HAP-1 (cell line): Measurements from ENCODE around the gene HUNK.
"Not testable (repeated sequence)": the region's sequence is repeated elsewhere in the genome, so short reads cannot be mapped to it uniquely, and the experiment has no call there.

Experiments used
- DNase-seq, 2 experiments: peaks; one replicate each; pipeline ENCODE4 v3.0.0-alpha.2; 2016 to 2020; ENCODE audit warnings: low spot score in 2 of 2
- H3K27me3 ChIP-seq: fragments of 250-450 bp; sonication (Bioruptor Pico); 2 replicates; pipeline ENCODE4 v1.5.1; 2020; ENCODE audit warnings: low read depth, mild to moderate bottlenecking, moderate library complexity
- H3K36me3 ChIP-seq: fragments of 250-450 bp; sonication (Bioruptor Pico); replicated peaks from 2 replicates; pipeline ENCODE4 v1.5.1; 2020; ENCODE audit warnings: mild to moderate bottlenecking
- H3K4me1 ChIP-seq: fragments of 250-450 bp; sonication (Bioruptor Pico); 2 replicates; pipeline ENCODE4 v1.5.1; 2020; ENCODE audit warnings: mild to moderate bottlenecking
- H3K4me3 ChIP-seq: fragments of 250-450 bp; sonication (Bioruptor Pico); 2 replicates; pipeline ENCODE4 v1.5.1; 2020; ENCODE audit warnings: mild to moderate bottlenecking, moderate library complexity
- H3K9me3 ChIP-seq: fragments of 250-450 bp; sonication (Bioruptor Pico); 2 replicates; pipeline ENCODE4 v1.5.1; 2020; ENCODE audit warnings: mild to moderate bottlenecking, moderate library complexity
- in situ Hi-C: fragments of 300-500 bp; cut with MboI; formaldehyde crosslinking; loops from 3 replicates; pipeline ENCODE4 v1.14.3; 2020; ENCODE audit warnings: low sequenced_read_pairs, inconsistent platforms, mixed read lengths

Gene HUNK

GRCh38 chr21:31946231-31946630, 73.4 kb downstream of the HUNK start:
- Histone ChIP-seq H3K9me3 (no peaks in the 10 kb centered on the region), H3K4me1 (no peaks in the 10 kb centered on the region), H3K4me3 (no peak overlapping the region), H3K27me3 (no peaks in the 10 kb centered on the region), H3K36me3 (peaks cover 11% of the 10 kb centered on the region; the same call in 1 of the 2 replicates)
- DNase-seq = no peak
- in situ Hi-C loops = no loop called here

GRCh38 chr21:31946876-31947550, 74.2 kb downstream of the HUNK start:
- H3K4me3 ChIP-seq, H3K27me3 ChIP-seq, H3K4me1 ChIP-seq, H3K9me3 ChIP-seq, in situ Hi-C loops, DNase-seq: not testable (repeated sequence)
- peaks cover 11% of the 10 kb centered on the region; the same call in 1 of the 2 replicates for H3K36me3 ChIP-seq

GRCh38 chr21:31948676-31949075, 75.9 kb downstream of the HUNK start:
- no peaks in the 10 kb centered on the region for H3K9me3 ChIP-seq
- no peaks in the 10 kb centered on the region for H3K27me3 ChIP-seq
- no peak for DNase-seq
- in situ Hi-C loops = no loop called here
- H3K4me1 ChIP-seq = no peaks in the 10 kb centered on the region
- peaks cover 11% of the 10 kb centered on the region; the same call in 1 of the 2 replicates for H3K36me3 ChIP-seq
- H3K4me3 ChIP-seq = no peak overlapping the region

- in situ Hi-C loops = no loop called here
- no peak overlapping the region for H3K4me3 ChIP-seq
- no peaks in the 10 kb centered on the region for H3K9me3 ChIP-seq
- H3K27me3 ChIP-seq = no peaks in the 10 kb centered on the region
- peaks cover 3% of the 10 kb centered on the region; the same call in 1 of the 2 replicates for H3K36me3 ChIP-seq
- no peak for DNase-seq
- H3K4me1 ChIP-seq = no peaks in the 10 kb centered on the region
These were observed 80.0 kb downstream of the HUNK start for GRCh38 chr21:31952828-31953227.

- Histone ChIP-seq H3K9me3 (no peaks in the 10 kb centered on the region), H3K27me3 (no peaks in the 10 kb centered on the region), H3K36me3 (no peaks in the 10 kb centered on the region; the same call in 1 of the 2 replicates), H3K4me1 (no peaks in the 10 kb centered on the region), H3K4me3 (no peak overlapping the region)
- in situ Hi-C loops = no loop called here
- DNase-seq = no peak
These were observed 84.8 kb downstream of the HUNK start for GRCh38 chr21:31957631-31958030.

GRCh38 chr21:31959881-31960280, 87.1 kb downstream of the HUNK start:
- no peak overlapping the region for H3K4me3 ChIP-seq
- H3K9me3 ChIP-seq = no peaks in the 10 kb centered on the region
- in situ Hi-C loops = no loop called here
- no peak for DNase-seq
- no peaks in the 10 kb centered on the region; the same call in 1 of the 2 replicates for H3K36me3 ChIP-seq
- no peaks in the 10 kb centered on the region for H3K4me1 ChIP-seq
- no peaks in the 10 kb centered on the region for H3K27me3 ChIP-seq

- no peak overlapping the region for H3K4me3 ChIP-seq
- H3K9me3 ChIP-seq = no peaks in the 10 kb centered on the region
- H3K36me3 ChIP-seq = no peaks in the 10 kb centered on the region; the same call in 1 of the 2 replicates
- in situ Hi-C loops = no loop called here
- no peak for DNase-seq
- H3K27me3 ChIP-seq = no peaks in the 10 kb centered on the region
- H3K4me1 ChIP-seq = no peaks in the 10 kb centered on the region
These were observed 88.2 kb downstream of the HUNK start for GRCh38 chr21:31961027-31961426.

GRCh38 chr21:31961704-31962103, 88.9 kb downstream of the HUNK start:
- in situ Hi-C loops = no loop called here
- H3K27me3 ChIP-seq = no peaks in the 10 kb centered on the region
- DNase-seq = no peak
- H3K36me3 ChIP-seq = no peaks in the 10 kb centered on the region; the same call in 1 of the 2 replicates
- no peak overlapping the region for H3K4me3 ChIP-seq
- H3K9me3 ChIP-seq = no peaks in the 10 kb centered on the region
- H3K4me1 ChIP-seq = no peaks in the 10 kb centered on the region

- DNase-seq = no peak
- H3K4me1 ChIP-seq = no peaks in the 10 kb centered on the region
- no peaks in the 10 kb centered on the region for H3K9me3 ChIP-seq
- no peaks in the 10 kb centered on the region for H3K27me3 ChIP-seq
- in situ Hi-C loops = no loop called here
- H3K36me3 ChIP-seq = no peaks in the 10 kb centered on the region; the same call in 1 of the 2 replicates
- no peak overlapping the region for H3K4me3 ChIP-seq
These were observed 91.9 kb downstream of the HUNK start for GRCh38 chr21:31964692-31965091.

- no peak for DNase-seq
These were observed 94.5 kb downstream of the HUNK start for GRCh38 chr21:31967334-31967733.

GRCh38 chr21:31972622-31973021, 99.8 kb downstream of the HUNK start:
- Histone ChIP-seq H3K36me3 (peaks cover 3% of the 10 kb centered on the region; the same call in 1 of the 2 replicates), H3K9me3 (no peaks in the 10 kb centered on the region), H3K27me3 (no peaks in the 10 kb centered on the region), H3K4me1 (no peaks in the 10 kb centered on the region), H3K4me3 (no peak overlapping the region)
- in situ Hi-C loops = no loop called here
- no peak for DNase-seq

More at GRCh38 chr21:31967334-31967733, 94.5 kb downstream of the HUNK start:
- Histone ChIP-seq H3K4me3 (no peak overlapping the region), H3K9me3 (no peaks in the 10 kb centered on the region), H3K36me3 (no peaks in the 10 kb centered on the region), H3K27me3 (no peaks in the 10 kb centered on the region), H3K4me1 (no peaks in the 10 kb centered on the region)
- in situ Hi-C loops = no loop called here

- no peak for DNase-seq
- Histone ChIP-seq H3K4me1 (no peaks in the 10 kb centered on the region), H3K36me3 (peaks cover 3% of the 10 kb centered on the region; the same call in 1 of the 2 replicates), H3K9me3 (no peaks in the 10 kb centered on the region), H3K27me3 (no peaks in the 10 kb centered on the region), H3K4me3 (no peak overlapping the region)
- in situ Hi-C loops = no loop called here
These were observed 100.7 kb downstream of the HUNK start for GRCh38 chr21:31973402-31973944.

GRCh38 chr21:31974454-31974985, 101.7 kb downstream of the HUNK start:
- no peak for DNase-seq
- Histone ChIP-seq H3K4me1 (peaks cover under 1% of the 10 kb centered on the region; the same call in 1 of the 2 replicates), H3K27me3 (no peaks in the 10 kb centered on the region), H3K9me3 (no peaks in the 10 kb centered on the region), H3K36me3 (peaks cover 3% of the 10 kb centered on the region; the same call in 1 of the 2 replicates), H3K4me3 (no peak overlapping the region)
- in situ Hi-C loops = no loop called here

- H3K36me3 ChIP-seq = peaks cover 3% of the 10 kb centered on the region; the same call in 1 of the 2 replicates
- H3K9me3 ChIP-seq = no peaks in the 10 kb centered on the region
- in situ Hi-C loops = no loop called here
- peaks cover 3% of the 10 kb centered on the region; the same call in 1 of the 2 replicates for H3K4me1 ChIP-seq
- no peak for DNase-seq
- H3K27me3 ChIP-seq = no peaks in the 10 kb centered on the region
- H3K4me3 ChIP-seq = no peak overlapping the region
These were observed 102.7 kb downstream of the HUNK start for GRCh38 chr21:31975491-31975890.
